Heart left ventricle (tissue), 13 donors: Measurements from ENCODE around the gene ISM1.

ENCODE experiments used
- CTCF ChIP-seq, 12 donors: fragments of 200-600 bp; sonication (generic) in 4 of 12; IDR thresholded peaks; one replicate each; pipeline versions ENCODE4 v1.5.0 to v1.8.0; 2018 to 2022; ENCODE audit warnings: antibody characterized with exemption in 12 of 12, mild to moderate bottlenecking in 5 of 12
- POLR2A ChIP-seq, 2 donors: fragments of 450-650 bp; IDR thresholded peaks; one replicate each; pipeline ENCODE4 v1.6.1; 2017; ENCODE audit warnings: antibody characterized with exemption in 2 of 2, mild to moderate bottlenecking in 2 of 2, moderate library complexity in 2 of 2
- donor health status: ischemic (EF 13 %, LVEDD 7.1; RV severe dilation, severe dysfunction).
- donor health status: DM: no; HTN: yes; CAD: no.
- donor health status: DM: no; HTN: no; CAD: no.
- donor health status: ischemic (EF 25% LVEDD 6.9; RV normal size, moderate dysfunction).
- donor health status: ischemic (EF 25% LVEDD 5.7; RV mildly dilated, moderate dysfunction).
- donor health status: ischemic (EF 35%, LVEDD 5.7; RV mildly dilated, moderate dysfunction).
- donor health status: nonischemic (EF 11% LVEDD 7.7; RV severe dilation, severe dysfunction).
- donor health status: DM: yes; HTN: yes; CAD: no.
- donor health status: PGD.
- donor health status: ischemic (EF 29% LVEDD 5.4; RV normal size, mild dysfunction).
- donor health status: nonischemic (EF 23%, LVEDD 6.1; RV moderate dilation, normal function).

DNA sequence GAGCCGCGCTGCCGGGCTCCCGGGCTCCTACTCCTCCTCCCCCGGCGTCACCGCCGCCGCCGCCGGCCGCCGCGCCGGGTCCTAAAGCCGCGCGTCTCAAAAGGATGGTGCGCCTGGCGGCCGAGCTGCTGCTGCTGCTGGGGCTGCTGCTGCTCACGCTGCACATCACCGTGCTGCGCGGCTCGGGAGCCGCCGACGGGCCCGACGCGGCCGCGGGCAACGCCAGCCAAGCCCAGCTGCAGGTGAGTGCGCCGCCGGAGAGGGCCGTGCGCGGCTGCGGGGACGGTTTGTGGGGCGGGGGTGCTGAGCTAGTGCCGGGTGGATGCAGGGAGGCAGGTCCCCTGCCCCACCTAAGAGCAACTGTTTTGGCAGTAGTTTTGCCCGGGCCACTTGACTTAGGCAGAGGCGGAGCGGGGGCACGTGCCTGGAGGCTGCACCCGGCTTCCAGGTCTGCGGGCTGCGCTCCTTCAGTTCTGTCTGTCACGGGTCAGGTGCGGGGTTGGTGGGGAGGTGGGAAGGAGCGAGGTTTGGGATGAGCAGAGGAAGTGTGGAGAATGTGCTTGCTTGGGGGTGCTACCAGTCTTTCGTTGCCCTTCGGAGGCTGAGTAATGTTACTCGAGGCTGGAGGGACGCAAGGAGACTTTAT is 722 bp downstream of the ISM1 start:
- no peak for TF ChIP-seq POLR2A (IDR thresholded peaks at IDR 0.05)
- TF ChIP-seq CTCF (IDR thresholded peaks at IDR 0.05), result peak in 1 of 12 donors; percentile 17
